GM12801 (cell line): ENCODE results near the gene NOXO1.

Experiments
- TF ChIP-seq, protein P1 (sequence below): IDR thresholded peaks from one replicate; pipeline ENCODE4 v1.5.1; 2011; ENCODE audit warnings: control low read depth; ENCODE audit not compliant: insufficient read length; ENCODE audit errors: extremely low read depth

NOXO1 gene

GRCh38 chr16:1981398-1981836 is at the start of gene NOXO1:
NOXO1 (minus strand) TSS chr16:1981469; CDS start chr16:1981179, 290 bp downstream.
- TF ChIP-seq, protein P1, sequence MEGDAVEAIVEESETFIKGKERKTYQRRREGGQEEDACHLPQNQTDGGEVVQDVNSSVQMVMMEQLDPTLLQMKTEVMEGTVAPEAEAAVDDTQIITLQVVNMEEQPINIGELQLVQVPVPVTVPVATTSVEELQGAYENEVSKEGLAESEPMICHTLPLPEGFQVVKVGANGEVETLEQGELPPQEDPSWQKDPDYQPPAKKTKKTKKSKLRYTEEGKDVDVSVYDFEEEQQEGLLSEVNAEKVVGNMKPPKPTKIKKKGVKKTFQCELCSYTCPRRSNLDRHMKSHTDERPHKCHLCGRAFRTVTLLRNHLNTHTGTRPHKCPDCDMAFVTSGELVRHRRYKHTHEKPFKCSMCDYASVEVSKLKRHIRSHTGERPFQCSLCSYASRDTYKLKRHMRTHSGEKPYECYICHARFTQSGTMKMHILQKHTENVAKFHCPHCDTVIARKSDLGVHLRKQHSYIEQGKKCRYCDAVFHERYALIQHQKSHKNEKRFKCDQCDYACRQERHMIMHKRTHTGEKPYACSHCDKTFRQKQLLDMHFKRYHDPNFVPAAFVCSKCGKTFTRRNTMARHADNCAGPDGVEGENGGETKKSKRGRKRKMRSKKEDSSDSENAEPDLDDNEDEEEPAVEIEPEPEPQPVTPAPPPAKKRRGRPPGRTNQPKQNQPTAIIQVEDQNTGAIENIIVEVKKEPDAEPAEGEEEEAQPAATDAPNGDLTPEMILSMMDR: no peak

DNA sequence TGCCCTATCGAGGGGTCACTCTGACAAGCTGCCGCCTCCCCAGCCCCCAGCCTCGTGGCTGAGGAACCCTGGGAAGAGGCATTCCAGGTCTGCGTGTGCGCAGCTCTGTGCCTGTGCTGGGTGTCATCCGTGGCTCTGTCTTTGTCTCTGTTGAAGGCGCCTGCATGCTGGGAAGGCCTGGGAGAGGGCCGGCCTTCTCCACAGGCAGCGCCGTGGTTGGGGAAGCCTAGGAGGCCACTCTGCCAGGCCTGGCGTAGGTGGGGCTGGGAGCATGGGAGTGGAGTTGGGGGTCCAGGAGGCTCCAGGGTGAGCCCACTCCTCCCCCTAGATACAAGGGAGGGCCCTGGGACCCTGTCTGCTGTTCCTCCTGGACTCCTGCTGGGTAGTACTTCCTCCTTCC is 48.8 kb upstream of the NOXO1 start:
- TF ChIP-seq, protein P1: no peak

DNA sequence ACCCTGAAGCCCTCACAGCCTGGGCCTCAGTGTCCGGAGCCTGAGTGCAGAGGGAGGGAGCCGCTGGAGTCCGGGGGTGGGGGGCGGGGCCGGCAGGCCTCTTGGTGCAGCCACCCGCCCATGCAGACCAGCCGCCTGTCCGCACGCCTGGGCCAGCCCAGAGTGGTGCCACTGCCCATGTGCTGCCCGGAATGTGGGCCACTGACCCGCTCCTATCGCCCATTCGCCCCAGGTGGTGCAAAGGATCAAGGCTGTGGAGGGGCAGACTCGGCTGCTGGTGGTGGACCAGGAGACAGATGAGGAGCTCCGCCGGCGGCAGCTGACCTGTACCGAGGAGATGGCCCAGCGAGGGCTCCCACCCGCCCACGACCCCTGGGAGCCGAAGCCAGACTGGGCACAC is 48.1 kb upstream of the NOXO1 start:
- TF ChIP-seq, protein P1: no peak

DNA sequence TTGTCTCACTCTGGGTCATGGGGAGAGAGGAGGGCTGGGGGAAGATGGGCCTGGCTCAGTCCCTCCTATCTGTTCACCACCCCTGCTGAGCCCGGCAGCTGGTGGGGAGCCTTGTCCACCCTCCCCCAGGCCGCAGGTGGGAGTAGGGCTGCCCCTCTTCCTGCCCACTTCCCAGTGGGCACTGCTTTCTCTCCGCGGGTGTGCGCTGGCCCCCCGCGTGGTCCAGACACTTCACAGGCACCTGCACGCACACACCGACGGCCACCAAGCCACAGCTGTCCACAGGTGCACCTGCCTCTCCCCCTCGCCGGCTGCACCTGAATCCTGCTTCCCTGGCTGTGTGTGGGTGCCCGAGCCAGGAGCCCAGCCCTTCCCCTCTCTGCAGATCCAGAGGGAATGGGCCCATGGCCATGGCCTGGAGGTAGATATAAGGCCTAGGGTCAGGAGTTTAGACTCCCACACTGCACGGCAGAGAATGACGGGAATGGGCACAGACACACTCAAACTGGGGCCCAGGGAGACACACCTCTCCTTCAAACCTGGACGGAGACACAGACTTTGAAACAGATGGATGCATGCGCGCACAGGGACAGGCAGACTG is 47.5 kb upstream of the NOXO1 start:
- TF ChIP-seq, protein P1: no peak

GRCh38 chr16:2028146-2028545 is 46.9 kb upstream of the NOXO1 start:
- TF ChIP-seq, protein P1: no peak

DNA sequence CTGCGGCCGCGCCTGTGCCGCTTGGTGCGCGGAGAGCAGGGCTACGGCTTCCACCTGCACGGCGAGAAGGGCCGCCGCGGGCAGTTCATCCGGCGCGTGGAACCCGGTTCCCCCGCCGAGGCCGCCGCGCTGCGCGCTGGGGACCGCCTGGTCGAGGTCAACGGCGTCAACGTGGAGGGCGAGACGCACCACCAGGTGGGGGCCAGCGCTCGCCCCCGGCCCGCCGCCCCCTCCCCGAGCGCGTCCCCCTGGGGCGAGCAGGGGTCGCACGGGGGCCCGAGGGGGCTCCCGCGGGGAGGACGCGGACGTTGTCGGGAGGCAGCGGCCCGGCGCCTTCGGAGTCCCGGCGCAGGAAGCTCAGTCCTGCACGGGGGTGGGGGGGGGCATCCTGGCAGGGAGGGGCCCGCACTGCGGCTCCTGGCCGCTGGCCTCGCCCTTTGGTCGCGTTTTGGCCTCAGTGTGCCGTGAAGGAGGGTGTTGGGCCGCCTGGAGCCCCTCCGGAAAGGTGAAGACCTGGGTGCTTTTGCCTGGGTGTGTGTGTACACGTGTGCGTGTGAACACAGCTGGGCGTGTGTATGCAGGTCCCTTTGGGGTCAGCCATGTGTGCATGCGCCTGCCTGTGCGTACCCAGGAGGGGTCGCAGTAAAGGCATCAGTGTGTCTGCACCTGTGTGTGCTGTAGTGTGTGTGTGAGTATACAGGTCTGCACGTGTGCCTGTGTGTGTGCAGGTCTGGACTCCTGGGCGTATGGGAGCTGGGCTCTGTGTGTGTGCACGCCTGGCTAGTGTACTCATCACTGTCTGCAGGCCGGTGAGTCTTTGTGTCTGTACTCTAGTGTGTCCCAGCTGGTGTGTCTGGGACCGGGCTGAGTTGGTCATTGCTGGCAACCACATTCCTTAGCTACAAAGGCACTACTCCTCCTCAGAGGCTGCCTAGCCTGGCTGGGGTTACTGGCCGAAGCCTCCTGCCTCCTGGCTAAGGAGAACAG is 46.0 kb upstream of the NOXO1 start:
- TF ChIP-seq, protein P1: no peak

- TF ChIP-seq, protein P1: no peak
These were observed 45.3 kb upstream of the NOXO1 start, which contains the start of gene NHERF2 for GRCh38 chr16:2026461-2027023. NHERF2 (plus strand) TSS chr16:2026902; CDS start chr16:2027006, 104 bp downstream.
